NK-92 (cell line): Measurements from ENCODE around the gene KSR2.

ENCODE experiments used
- DNase-seq: peaks from one replicate; lab custom pipeline; 2025; ENCODE audit not compliant: unreplicated experiment; lab: John Stamatoyannopoulos, UW

The KSR2 gene

GRCh38 chr12:117502633-117503032, 466.2 kb downstream of the KSR2 start:
- DNase-seq: no peak

GRCh38 chr12:117502233-117502632, 466.6 kb downstream of the KSR2 start:
- no peak for DNase-seq

DNA sequence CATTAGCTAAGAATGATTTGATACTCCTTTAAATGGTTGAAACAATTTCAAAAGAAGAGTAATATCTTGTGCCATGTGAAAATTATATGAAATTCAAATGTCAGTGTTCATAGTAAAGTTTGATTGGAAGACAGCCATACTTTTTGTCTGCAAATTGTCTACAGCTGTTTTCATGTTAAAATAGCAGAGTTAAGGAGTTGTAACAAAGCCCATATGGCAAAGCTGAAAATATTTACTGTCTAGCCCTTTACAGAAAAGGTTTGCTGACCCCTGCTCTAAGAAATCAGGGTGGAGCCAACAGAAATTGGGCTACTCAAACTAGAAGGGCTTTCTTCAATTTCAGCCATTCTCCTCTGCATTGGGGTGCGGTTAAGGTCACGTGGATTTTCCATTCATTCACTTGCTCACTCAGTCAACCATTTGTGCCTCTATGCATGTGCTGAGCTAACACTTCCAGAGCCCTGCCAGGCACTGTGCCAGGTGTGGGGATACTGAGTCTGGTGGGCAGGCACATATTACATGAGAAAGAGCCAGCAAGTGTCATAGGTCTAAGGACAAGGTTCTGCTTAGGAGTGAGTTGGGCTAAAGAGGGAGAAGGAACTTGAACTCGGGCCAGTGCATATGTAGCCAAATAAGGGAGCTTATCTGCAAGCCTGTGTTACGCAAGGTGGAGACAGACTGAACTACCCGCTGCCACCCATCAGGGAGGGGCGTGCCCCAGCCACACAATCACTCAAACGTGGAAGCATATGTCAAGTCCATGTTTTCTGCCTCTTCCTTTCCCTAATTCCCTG, 467.5 kb downstream of the KSR2 start:
- no peak for DNase-seq

GRCh38 chr12:117499759-117500485, 468.9 kb downstream of the KSR2 start:
- no peak for DNase-seq

DNA sequence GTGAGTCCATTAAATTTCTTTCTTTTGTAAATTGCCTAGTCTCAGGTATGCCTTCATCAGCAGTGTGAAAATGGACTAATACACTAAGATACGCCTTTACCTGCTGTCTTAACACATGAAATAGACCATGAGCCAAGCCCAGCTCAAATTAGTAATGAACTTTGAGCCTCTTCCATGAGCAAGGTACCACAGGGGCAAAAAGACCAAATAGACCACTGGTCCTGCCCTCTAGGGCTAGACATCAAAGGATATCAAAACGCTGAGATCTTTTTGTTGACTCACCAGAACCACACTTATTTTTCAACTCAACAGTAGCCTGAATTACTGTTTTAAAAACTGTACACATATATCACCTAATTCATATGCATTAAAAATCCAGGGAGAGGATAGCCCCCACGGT, 469.9 kb downstream of the KSR2 start:
- DNase-seq: no peak

GRCh38 chr12:117498256-117498655, 470.5 kb downstream of the KSR2 start:
- no peak for DNase-seq

GRCh38 chr12:117497407-117497806, 471.4 kb downstream of the KSR2 start:
- no peak for DNase-seq

GRCh38 chr12:117494833-117495655, 473.7 kb downstream of the KSR2 start:
- DNase-seq: no peak

DNA sequence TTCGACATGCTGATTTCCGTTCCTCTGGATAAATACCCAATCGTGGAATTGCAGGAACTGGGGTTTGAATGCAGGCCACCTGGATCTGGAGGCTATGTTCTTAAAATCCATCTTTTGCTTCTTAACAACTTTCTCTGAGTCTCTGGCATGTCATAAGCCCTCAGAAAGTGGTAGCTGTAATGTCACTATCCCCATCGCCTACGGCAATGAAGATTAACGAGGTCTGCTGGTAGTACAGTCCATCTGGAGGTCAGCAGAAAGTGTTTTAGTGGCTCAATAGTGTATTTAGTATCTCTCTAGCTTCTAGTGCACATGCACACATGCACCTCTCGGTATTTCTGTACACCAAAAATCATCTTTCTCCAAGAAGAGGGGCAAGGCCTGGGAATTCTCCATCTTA, 477.1 kb downstream of the KSR2 start:
- DNase-seq: no peak

- no peak for DNase-seq
These were observed 478.7 kb downstream of the KSR2 start for GRCh38 chr12:117490130-117490529.

DNA sequence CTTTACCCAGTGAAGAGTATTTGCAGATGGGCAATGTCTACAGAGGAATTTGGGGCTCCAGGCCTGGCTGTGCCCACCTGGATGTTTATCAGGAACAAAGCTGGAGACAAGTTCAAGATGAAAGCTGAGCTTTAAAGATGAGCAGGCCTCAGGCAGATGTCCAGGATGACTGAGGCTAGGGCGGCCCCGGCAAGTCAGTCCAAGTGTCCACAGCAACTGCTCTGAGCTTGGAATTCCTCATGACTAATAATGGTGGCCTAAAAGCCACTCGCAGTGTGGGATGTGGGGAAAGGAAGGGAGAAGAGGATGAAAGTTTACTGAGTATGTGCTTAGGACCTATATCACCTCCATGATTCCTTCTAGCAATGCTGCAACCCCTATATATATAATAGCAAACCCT, 479.1 kb downstream of the KSR2 start:
- no peak for DNase-seq

- no peak for DNase-seq
These were observed 481.7 kb downstream of the KSR2 start for GRCh38 chr12:117486840-117487659.

DNA sequence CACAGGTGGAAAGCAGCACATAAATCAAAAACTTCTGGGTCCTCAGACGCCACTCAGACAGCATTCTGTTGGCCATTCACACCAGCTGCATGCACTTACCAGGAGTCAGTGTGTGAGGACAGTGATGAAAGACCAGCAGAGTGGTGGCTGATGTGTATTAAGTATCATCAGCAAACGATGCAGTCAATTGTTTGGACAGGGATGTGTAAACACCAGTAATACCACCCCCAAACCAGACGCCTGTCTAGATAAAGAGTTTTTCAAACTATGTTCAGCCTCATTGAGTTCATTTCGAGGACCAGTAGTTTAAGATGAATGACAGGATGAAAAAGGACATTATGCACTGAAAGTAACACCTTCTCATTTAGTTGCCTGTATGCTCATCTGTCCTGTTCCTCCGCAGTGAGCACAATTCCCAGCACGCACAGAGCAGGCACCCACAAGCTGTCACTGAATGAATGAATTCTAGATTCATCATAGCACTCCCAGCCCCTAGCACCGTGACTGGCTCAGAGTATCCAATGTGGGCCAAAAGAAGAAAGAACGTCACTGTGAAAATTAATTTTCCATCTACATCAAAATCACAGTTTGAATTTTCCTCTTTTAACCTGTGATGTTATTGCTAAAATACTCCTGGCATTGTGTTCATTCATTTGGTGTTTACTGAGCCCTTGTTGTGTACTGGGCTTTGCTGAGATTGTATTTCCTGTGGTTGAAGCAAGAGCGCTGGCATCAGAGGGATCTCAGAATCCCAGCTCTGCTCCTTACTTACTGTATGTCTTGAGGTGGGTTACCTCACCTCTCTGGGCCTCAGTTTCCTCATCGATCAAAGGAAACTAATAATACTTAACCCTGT, 482.6 kb downstream of the KSR2 start:
- DNase-seq: no peak

- no peak for DNase-seq
These were observed 483.9 kb downstream of the KSR2 start for GRCh38 chr12:117484901-117485300.

DNA sequence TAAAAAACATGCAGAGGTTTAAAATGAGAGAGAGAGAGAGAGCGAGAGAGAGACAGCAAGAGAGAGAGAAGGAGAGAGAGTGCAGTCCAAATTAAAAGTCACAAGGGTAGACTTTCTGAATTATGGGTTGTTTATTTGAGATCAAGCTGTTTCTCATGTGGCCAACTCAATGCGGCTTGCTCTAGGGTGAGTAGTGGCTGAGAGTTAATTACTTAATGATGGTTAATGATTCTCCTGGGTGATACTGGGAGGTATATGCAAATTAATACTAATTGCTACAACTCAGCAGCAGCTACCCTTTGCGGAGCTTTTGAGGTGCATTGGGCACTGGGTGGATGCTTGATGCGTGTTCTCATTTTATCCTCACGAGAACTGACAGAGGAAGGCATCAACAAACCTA, 485.3 kb downstream of the KSR2 start:
- no peak for DNase-seq

DNA sequence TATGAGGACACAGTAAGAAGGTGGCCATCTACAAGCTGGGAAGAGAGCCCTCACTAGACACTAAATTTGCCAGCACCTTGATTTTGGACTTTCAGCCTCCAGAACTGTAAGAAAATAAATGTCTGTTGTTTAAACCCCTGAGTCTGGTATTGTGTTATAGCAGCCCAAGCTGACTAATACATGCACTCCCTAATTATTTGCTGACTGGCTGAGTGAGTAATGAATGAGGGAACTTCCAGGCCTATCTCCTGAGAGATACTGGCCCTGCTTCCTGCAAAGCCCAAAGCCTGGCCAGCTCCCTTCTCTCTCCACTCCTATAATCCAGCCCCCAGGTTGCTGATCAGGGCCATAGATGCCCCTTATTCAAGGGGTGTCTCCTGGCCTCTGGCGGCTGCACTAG, 487.3 kb downstream of the KSR2 start:
- no peak for DNase-seq

DNA sequence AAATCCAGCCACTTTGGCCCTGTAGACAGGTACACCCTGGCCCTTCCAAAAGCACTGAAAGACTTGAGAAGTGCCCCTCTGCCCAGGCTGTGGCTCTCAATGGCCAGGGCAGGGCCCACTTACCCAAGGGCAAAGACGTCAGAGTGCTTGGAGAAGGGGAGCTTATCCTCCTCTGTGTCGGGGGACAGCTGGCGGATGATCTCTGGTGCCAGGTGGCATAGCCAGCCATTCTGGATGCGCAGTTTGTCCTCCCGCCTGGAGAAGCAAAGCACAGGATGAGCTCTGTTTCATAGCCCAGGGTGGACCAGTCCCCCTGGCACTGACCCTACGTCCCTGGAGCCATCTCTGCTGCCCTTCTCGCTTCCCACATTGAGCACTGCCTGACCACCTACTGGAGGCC, 492.4 kb downstream of the KSR2 start:
- no peak for DNase-seq

DNA sequence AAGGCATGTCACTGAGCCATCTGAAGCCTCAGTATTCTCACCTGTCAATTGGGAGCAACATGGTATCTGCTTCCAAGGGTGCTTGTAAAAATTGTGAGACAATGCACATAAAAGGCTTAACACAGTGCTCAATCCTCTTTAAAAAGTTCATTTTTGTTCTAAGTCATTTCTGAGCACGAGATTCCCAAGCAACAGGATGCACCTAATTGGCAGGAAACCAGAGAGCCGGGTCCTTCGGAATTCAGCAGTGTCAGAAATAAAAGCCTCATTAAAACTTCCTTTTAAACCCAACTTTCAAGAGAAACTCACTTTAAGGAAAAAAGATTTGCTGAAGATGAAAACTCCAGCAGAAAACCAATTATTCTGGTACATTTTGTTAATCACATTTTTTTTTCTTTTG, 494.9 kb downstream of the KSR2 start:
- no peak for DNase-seq

GRCh38 chr12:117472983-117473382, 495.8 kb downstream of the KSR2 start:
- DNase-seq: no peak

GRCh38 chr12:117470804-117471203, 498.0 kb downstream of the KSR2 start:
- no peak for DNase-seq
